ENCODE measurements around the gene INSM2. TPM values are rescaled to one million over a fixed set of nuclear protein-coding genes. Genes with fewer than 3 reads are reported as not detected.
A peak's percentile ranks its signal among the peaks of the same experiment; 100 is the strongest.

The INSM2 gene
- total and polyA plus RNA-seq, 2 of the 13 experiments (the other 11 are each of a cell fraction or from before 2014, with no cell fraction given): not detected

DNA sequence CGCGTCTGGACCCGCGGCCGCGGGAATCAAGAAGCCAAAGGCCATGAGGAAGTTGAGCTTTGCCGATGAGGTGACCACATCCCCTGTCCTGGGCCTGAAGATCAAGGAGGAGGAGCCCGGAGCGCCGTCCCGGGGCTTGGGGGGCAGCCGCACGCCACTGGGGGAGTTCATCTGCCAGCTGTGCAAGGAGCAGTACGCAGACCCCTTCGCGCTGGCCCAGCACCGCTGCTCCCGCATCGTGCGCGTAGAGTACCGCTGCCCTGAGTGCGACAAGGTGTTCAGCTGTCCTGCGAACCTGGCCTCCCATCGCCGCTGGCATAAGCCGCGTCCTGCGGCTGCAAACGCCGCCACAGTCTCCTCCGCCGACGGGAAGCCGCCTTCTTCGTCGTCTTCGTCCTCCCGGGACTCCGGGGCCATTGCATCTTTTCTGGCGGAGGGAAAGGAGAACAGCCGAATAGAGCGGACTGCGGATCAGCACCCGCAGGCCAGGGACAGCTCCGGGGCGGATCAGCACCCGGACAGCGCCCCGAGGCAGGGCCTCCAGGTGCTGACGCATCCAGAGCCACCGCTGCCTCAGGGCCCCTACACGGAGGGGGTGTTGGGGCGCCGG is 1.0 kb downstream of the INSM2 start (continued):
- TF ChIP-seq YEATS4 (CRISPR knock-in tag; IDR thresholded peaks at IDR 0.05; ENCODE audit: borderline replicate concordance): peak; percentile 100
- peak; percentile 100 for TF ChIP-seq ZNF660 (CRISPR knock-in tag; IDR thresholded peaks at IDR 0.05; ENCODE audit: borderline replicate concordance, low read depth)
- no peak for TF ChIP-seq PRPF4 (IDR thresholded peaks at IDR 0.05; ENCODE audit: low read depth, low read length, poor library complexity, severe bottlenecking)
- peak; percentile 100 for TF ChIP-seq KLF15 (CRISPR knock-in tag; IDR thresholded peaks at IDR 0.05; ENCODE audit: borderline replicate concordance)
- peak; percentile 99 for TF ChIP-seq ZMYM2 (CRISPR knock-in tag; IDR thresholded peaks at IDR 0.05)
- TF ChIP-seq, protein P1, sequence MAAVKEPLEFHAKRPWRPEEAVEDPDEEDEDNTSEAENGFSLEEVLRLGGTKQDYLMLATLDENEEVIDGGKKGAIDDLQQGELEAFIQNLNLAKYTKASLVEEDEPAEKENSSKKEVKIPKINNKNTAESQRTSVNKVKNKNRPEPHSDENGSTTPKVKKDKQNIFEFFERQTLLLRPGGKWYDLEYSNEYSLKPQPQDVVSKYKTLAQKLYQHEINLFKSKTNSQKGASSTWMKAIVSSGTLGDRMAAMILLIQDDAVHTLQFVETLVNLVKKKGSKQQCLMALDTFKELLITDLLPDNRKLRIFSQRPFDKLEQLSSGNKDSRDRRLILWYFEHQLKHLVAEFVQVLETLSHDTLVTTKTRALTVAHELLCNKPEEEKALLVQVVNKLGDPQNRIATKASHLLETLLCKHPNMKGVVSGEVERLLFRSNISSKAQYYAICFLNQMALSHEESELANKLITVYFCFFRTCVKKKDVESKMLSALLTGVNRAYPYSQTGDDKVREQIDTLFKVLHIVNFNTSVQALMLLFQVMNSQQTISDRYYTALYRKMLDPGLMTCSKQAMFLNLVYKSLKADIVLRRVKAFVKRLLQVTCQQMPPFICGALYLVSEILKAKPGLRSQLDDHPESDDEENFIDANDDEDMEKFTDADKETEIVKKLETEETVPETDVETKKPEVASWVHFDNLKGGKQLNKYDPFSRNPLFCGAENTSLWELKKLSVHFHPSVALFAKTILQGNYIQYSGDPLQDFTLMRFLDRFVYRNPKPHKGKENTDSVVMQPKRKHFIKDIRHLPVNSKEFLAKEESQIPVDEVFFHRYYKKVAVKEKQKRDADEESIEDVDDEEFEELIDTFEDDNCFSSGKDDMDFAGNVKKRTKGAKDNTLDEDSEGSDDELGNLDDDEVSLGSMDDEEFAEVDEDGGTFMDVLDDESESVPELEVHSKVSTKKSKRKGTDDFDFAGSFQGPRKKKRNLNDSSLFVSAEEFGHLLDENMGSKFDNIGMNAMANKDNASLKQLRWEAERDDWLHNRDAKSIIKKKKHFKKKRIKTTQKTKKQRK (IDR thresholded peaks at IDR 0.05; ENCODE audit: low read length): no peak
- TF ChIP-seq, protein P2, sequence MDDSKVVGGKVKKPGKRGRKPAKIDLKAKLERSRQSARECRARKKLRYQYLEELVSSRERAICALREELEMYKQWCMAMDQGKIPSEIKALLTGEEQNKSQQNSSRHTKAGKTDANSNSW (CRISPR knock-in tag; IDR thresholded peaks at IDR 0.05; ENCODE audit: borderline replicate concordance): peak; percentile 100
- peak; percentile 100 for TF ChIP-seq ZFP37 (CRISPR knock-in tag; IDR thresholded peaks at IDR 0.05; ENCODE audit: borderline replicate concordance)
- peak; percentile 99 for TF ChIP-seq SIX1 (CRISPR knock-in tag; IDR thresholded peaks at IDR 0.05; ENCODE audit: borderline replicate concordance)
- peak; percentile 100 for TF ChIP-seq BRF2 (CRISPR knock-in tag; IDR thresholded peaks at IDR 0.05)
- TF ChIP-seq, protein P3, sequence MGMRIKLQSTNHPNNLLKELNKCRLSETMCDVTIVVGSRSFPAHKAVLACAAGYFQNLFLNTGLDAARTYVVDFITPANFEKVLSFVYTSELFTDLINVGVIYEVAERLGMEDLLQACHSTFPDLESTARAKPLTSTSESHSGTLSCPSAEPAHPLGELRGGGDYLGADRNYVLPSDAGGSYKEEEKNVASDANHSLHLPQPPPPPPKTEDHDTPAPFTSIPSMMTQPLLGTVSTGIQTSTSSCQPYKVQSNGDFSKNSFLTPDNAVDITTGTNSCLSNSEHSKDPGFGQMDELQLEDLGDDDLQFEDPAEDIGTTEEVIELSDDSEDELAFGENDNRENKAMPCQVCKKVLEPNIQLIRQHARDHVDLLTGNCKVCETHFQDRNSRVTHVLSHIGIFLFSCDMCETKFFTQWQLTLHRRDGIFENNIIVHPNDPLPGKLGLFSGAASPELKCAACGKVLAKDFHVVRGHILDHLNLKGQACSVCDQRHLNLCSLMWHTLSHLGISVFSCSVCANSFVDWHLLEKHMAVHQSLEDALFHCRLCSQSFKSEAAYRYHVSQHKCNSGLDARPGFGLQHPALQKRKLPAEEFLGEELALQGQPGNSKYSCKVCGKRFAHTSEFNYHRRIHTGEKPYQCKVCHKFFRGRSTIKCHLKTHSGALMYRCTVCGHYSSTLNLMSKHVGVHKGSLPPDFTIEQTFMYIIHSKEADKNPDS (CRISPR knock-in tag; IDR thresholded peaks at IDR 0.05): peak; percentile 100
- TF ChIP-seq MXD4 (CRISPR knock-in tag; IDR thresholded peaks at IDR 0.05): peak; percentile 100
- peak; percentile 58 for TF ChIP-seq HCFC1 (IDR thresholded peaks at IDR 0.05; ENCODE audit: low read depth, low read length)
- TF ChIP-seq ZBTB38 (CRISPR knock-in tag; IDR thresholded peaks at IDR 0.05): peak; percentile 100
- TF ChIP-seq STAT5B (CRISPR knock-in tag; IDR thresholded peaks at IDR 0.05): peak; percentile 100
- peak; percentile 97 for TF ChIP-seq SOX5 (CRISPR knock-in tag; IDR thresholded peaks at IDR 0.05; ENCODE audit: borderline replicate concordance)
- TF ChIP-seq ZNF460 (CRISPR knock-in tag; IDR thresholded peaks at IDR 0.05; ENCODE audit: borderline replicate concordance): peak; percentile 92
- TF ChIP-seq, protein P4, sequence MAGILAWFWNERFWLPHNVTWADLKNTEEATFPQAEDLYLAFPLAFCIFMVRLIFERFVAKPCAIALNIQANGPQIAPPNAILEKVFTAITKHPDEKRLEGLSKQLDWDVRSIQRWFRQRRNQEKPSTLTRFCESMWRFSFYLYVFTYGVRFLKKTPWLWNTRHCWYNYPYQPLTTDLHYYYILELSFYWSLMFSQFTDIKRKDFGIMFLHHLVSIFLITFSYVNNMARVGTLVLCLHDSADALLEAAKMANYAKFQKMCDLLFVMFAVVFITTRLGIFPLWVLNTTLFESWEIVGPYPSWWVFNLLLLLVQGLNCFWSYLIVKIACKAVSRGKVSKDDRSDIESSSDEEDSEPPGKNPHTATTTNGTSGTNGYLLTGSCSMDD (CRISPR knock-in tag; IDR thresholded peaks at IDR 0.05): peak; percentile 100
- peak; percentile 100 for TF ChIP-seq ZNF879 (CRISPR knock-in tag; IDR thresholded peaks at IDR 0.05)
- TF ChIP-seq, protein P5, sequence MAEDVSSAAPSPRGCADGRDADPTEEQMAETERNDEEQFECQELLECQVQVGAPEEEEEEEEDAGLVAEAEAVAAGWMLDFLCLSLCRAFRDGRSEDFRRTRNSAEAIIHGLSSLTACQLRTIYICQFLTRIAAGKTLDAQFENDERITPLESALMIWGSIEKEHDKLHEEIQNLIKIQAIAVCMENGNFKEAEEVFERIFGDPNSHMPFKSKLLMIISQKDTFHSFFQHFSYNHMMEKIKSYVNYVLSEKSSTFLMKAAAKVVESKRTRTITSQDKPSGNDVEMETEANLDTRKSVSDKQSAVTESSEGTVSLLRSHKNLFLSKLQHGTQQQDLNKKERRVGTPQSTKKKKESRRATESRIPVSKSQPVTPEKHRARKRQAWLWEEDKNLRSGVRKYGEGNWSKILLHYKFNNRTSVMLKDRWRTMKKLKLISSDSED (CRISPR knock-in tag; IDR thresholded peaks at IDR 0.05): peak; percentile 100

All from HepG2 (cell line).